ENCODE results near the gene CALD1. TPM values are rescaled to one million over a fixed set of nuclear protein-coding genes. Genes with fewer than 3 reads are reported as not detected.

Gene CALD1
- polyA plus RNA-seq, 2 of the 4 experiments (the other 2 are of a cell fraction) = 136 to 150 TPM

- no peak overlapping the region for H3K27ac ChIP-seq
- ATAC-seq = no peak
- CTCF ChIA-PET = interaction anchor here (1.0 kb wide), 1 partner anchor 25 kb away, joined by 3 read pairs; no protein-coding TSS in a partner anchor
- H3K4me1 ChIP-seq = no peaks in the 10 kb centered on the region
- POLR2A ChIA-PET = no interaction called here
- no peaks in the 10 kb centered on the region for H3K9me3 ChIP-seq
- TF ChIP-seq HOXB5 (CRISPR knock-in tag; IDR thresholded peaks at IDR 0.05) (no peak), POLR2AphosphoS2 (conservative IDR thresholded peaks at IDR 0.05; ENCODE audit: low read length) (no peak), ESRRA (IDR thresholded peaks at IDR 0.05; ENCODE audit: borderline replicate concordance, low read length) (no peak), CTCF (IDR thresholded peaks at IDR 0.05) (no peak), NPAS2 (CRISPR knock-in tag; IDR thresholded peaks at IDR 0.05; ENCODE audit: borderline replicate concordance) (no peak), EHMT2 (IDR thresholded peaks at IDR 0.05; ENCODE audit: low read depth) (no peak), HDAC2 (IDR thresholded peaks at IDR 0.05) (no peak), TP53 (CRISPR knock-in tag; IDR thresholded peaks at IDR 0.05) (no peak), MAZ (IDR thresholded peaks at IDR 0.05; ENCODE audit: borderline replicate concordance, low read depth, low read length) (no peak)
- TF ChIP-seq, protein P1, sequence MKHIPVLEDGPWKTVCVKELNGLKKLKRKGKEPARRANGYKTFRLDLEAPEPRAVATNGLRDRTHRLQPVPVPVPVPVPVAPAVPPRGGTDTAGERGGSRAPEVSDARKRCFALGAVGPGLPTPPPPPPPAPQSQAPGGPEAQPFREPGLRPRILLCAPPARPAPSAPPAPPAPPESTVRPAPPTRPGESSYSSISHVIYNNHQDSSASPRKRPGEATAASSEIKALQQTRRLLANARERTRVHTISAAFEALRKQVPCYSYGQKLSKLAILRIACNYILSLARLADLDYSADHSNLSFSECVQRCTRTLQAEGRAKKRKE (CRISPR knock-in tag; IDR thresholded peaks at IDR 0.05; ENCODE audit: low read depth) = no peak
- FAIRE-seq = no peak
- no peak overlapping the region for H3K4me3 ChIP-seq
- no peak for DNase-seq (ENCODE audit: low read depth in 1 of 2, low spot score in 1 of 2)
- H3K4me2 ChIP-seq = no peak overlapping the region
Observed at GRCh38 chr7:134839298-134839697, 59.9 kb downstream of the CALD1 start.

- no peak for ATAC-seq
- POLR2A ChIA-PET = no interaction called here
- Histone ChIP-seq H3K4me2 (no peak overlapping the region), H3K4me3 (no peak overlapping the region), H3K27ac (no peak overlapping the region), H3K9me3 (no peaks in the 10 kb centered on the region), H3K4me1 (peaks cover 4% of the 10 kb centered on the region; the same call in 1 of the 3 replicates)
- no peak for DNase-seq (ENCODE audit: low read depth in 1 of 2, low spot score in 1 of 2)
- TF ChIP-seq MAFK (IDR thresholded peaks at IDR 0.05; ENCODE audit: partially characterized antibody) (no peak), PHF8 (IDR thresholded peaks at IDR 0.05; ENCODE audit: borderline replicate concordance, low read depth) (no peak), MYC (IDR thresholded peaks at IDR 0.05; ENCODE audit: borderline replicate concordance, low read length) (no peak), MAX (IDR thresholded peaks at IDR 0.05) (no peak), HOXA7 (CRISPR knock-in tag; IDR thresholded peaks at IDR 0.05) (no peak), HOXB5 (CRISPR knock-in tag; IDR thresholded peaks at IDR 0.05) (no peak), HEYL (CRISPR knock-in tag; IDR thresholded peaks at IDR 0.05) (no peak), ZC3H11A (IDR thresholded peaks at IDR 0.05) (no peak)
- no peak for FAIRE-seq
- CTCF ChIA-PET = no interaction called here
Observed at GRCh38 chr7:134842062-134842461, 62.6 kb downstream of the CALD1 start.

- Histone ChIP-seq H3K27ac (no peak overlapping the region), H3K9me3 (no peaks in the 10 kb centered on the region), H3K4me2 (no peak overlapping the region), H3K4me1 (peaks cover 4% of the 10 kb centered on the region; the same call in 1 of the 3 replicates), H3K4me3 (no peak overlapping the region)
- FAIRE-seq = no peak
- TF ChIP-seq E2F6 (IDR thresholded peaks at IDR 0.05; ENCODE audit: borderline replicate concordance, low read depth) (no peak), FOSB (CRISPR knock-in tag; IDR thresholded peaks at IDR 0.05) (no peak), PBX3 (IDR thresholded peaks at IDR 0.05) (no peak), ZNF302 (CRISPR knock-in tag; IDR thresholded peaks at IDR 0.05) (no peak)
- TF ChIP-seq, protein P1 (CRISPR knock-in tag; IDR thresholded peaks at IDR 0.05; ENCODE audit: low read depth) = no peak
- POLR2A ChIA-PET = no interaction called here
- no peak for DNase-seq (ENCODE audit: low read depth in 1 of 2, low spot score in 1 of 2)
- ATAC-seq = no peak
- CTCF ChIA-PET = interaction anchor here (0.8 kb wide), 1 partner anchor 506 kb away, joined by 3 read pairs; no protein-coding TSS in a partner anchor
- WGBS (ENCODE audit: missing lambda C conversion rate) = 85% methylated on average over 8 of the region's 8 CpGs
Observed at GRCh38 chr7:134842886-134843430, 63.5 kb downstream of the CALD1 start.

Data from A549 (cell line).